Activated naive CD4-positive, alpha-beta T cell treated with anti-CD3 and anti-CD28 coated beads, Interleukin-2, amount 50 U/mL, for 16 hours (primary cell): Measurements from ENCODE around the gene POLR1B.
A peak's percentile ranks its signal among the peaks of the same experiment; 100 is the strongest.
"Not testable (repeated sequence)": the region's sequence is repeated elsewhere in the genome, so short reads cannot be mapped to it uniquely, and the experiment has no call there.

ENCODE experiments used
- DNase-seq: peaks from one replicate; pipeline ENCODE4 v3.0.0-alpha.2; 2020

POLR1B gene, protein sequence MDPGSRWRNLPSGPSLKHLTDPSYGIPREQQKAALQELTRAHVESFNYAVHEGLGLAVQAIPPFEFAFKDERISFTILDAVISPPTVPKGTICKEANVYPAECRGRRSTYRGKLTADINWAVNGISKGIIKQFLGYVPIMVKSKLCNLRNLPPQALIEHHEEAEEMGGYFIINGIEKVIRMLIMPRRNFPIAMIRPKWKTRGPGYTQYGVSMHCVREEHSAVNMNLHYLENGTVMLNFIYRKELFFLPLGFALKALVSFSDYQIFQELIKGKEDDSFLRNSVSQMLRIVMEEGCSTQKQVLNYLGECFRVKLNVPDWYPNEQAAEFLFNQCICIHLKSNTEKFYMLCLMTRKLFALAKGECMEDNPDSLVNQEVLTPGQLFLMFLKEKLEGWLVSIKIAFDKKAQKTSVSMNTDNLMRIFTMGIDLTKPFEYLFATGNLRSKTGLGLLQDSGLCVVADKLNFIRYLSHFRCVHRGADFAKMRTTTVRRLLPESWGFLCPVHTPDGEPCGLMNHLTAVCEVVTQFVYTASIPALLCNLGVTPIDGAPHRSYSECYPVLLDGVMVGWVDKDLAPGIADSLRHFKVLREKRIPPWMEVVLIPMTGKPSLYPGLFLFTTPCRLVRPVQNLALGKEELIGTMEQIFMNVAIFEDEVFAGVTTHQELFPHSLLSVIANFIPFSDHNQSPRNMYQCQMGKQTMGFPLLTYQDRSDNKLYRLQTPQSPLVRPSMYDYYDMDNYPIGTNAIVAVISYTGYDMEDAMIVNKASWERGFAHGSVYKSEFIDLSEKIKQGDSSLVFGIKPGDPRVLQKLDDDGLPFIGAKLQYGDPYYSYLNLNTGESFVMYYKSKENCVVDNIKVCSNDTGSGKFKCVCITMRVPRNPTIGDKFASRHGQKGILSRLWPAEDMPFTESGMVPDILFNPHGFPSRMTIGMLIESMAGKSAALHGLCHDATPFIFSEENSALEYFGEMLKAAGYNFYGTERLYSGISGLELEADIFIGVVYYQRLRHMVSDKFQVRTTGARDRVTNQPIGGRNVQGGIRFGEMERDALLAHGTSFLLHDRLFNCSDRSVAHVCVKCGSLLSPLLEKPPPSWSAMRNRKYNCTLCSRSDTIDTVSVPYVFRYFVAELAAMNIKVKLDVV

DNA sequence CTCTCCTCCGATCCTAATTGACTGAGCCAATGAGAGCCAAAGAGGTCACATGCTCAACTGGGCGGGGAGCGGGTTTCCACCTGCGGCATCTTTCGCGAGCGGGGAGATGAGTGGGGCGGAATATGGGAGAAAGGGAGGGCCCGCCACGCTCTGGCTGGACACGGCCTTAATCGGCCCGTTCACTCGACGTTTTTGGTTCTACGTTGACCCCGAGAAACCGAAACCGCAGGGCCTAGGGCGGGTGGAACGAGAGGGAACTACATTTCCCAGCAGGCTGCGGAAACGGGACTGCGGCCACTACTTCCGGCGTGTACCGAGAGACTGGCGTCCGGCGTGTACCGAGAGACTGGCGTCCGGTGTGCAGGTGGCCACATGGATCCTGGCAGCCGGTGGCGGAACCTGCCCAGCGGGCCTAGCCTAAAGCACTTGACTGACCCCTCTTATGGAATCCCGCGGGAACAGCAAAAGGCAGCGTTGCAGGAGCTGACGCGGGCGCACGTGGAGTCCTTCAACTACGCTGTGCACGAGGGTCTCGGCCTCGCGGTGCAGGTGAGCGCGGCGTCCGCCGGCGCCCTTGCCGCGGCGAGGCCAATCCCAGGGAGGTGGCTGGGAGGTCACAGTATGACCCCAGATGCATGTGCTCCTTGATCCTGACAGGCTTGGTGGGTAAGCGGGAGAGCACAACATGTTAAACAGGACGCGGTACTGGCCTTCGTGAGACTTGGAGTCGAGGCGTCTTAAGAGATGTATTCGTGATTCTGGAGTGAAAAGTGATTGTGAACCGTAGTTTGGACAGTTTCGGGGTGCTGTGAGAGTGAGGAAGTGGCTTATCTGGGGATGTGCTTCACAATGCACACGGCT is at the start of gene POLR1B:
Gene POLR1B, plus strand, starts transcription at position 343 of the 861 bp plus-strand sequence. Its CDS starts 30 bp downstream, at position 373.
- peak; percentile 79 for DNase-seq

DNA sequence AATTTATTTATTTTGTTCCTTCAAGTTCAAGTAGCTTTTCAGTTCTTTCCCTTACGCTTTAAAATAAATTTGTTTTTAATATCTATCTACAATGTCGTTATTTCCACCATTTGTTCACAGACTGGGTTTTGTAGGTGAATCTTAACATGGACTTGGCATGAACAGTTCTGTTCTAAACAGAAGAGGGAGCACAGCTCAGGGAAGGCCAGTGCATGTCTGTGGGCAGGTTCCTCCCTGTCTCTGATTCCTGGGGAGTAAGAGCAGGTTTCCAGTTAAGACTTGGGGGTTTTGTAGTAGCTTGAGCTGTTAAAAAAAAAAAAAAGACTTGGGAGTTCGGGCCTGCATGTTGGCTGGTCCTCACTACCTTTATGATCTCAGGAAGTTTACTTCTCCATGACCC is 49.2 kb upstream of the POLR1B start:
- no peak for DNase-seq

DNA sequence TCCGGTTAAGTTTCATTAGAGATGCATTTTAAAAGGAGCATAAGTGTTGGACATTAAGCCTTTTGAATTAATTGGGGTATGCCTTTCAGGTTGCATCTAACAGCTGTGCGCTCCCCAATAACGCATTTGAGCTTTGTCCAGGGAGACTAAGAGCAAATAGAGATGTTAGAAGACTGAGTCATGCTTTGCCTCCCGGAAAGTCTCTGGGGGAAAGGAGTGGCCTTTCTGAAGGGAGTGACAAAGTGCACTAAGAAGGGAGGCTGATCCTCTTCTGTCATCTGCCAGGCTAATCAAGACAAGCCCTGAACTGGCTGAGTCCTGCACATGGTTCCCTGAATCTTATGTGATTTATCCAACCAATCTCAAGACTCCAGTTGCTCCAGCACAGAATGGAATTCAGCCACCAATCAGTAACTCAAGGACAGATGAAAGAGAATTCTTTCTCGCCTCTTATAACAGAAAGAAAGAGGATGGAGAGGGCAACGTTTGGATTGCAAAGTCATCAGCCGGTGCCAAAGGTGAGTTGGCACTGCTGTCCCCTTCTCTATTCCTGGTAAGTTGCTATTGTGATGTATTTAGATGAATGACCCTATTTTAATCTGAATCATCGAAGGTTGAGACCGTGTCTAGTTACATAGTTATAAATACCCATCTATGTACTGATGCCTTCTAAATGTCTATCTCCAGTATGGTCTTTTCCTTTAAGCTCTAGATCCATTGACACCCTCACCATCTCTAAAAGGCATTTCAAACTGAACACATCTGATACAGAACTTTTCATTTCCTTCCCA is 48.2 kb upstream of the POLR1B start:
- no peak for DNase-seq

DNA sequence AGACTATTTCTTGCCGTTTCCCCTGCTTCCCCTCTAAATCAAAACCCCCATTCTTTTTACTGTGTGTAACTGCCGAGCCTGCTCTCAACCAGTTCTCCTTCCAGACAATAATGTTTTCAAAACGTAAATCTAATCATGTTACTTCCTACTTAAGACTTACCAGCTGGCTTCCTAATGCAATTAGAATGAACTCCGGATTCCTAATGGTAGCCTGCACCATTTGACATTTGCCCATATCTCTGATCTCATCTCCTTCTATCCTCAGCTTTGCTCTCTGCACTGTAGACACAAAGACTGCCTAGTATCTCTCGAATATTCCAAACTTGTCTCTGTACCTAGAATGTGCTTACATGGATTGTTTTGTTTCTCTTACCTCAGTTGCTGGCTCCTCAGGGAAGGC is 47.4 kb upstream of the POLR1B start:
- DNase-seq = no peak

DNA sequence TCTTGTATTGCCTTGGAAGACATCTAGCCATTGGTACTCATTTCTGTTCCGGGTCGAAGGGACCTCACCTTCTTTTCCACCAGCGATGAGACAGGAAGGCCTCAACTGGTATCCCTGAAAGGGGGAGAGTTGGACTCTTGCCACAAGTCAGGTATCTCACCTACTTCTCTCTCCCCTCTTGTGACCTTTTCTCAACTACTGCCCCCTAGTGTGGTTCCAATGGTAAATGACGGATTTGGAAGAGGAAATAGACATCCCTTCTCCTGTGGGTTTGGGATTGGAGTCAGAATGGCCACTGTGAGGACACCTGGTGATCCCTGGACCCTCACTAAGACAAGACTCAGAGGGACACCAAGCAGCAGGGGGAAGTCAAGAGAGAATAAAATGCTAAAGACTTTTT is 46.4 kb upstream of the POLR1B start:
- DNase-seq = not testable (repeated sequence)

DNA sequence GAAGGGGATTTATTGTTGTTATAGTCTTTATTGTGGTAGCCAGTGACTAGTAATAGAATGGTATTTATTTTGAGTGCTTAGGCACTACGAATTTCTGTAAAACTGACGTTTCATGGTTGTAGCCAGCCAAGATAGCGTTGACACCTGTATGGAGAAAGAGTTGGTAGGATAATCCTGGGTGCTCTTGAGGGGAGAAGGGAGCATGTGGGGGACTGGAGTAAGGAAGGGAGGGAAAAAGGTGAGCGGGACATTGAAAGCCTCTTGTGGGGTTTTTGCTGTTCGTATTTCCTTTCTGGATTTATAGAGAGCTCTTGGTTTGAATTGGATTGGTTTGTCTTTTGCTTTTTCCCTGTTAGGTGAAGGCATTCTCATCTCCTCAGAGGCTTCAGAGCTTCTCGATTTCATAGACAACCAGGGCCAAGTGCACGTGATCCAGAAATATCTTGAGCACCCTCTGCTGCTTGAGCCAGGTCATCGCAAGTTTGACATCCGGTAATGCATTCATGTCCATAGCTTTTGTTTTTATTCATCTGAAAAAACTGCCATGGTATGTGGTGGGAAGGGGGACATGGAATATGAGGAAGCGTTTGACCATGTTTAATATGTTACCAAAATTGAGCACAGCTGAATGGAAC is 41.3 kb upstream of the POLR1B start:
- peak; percentile 35 for DNase-seq

DNA sequence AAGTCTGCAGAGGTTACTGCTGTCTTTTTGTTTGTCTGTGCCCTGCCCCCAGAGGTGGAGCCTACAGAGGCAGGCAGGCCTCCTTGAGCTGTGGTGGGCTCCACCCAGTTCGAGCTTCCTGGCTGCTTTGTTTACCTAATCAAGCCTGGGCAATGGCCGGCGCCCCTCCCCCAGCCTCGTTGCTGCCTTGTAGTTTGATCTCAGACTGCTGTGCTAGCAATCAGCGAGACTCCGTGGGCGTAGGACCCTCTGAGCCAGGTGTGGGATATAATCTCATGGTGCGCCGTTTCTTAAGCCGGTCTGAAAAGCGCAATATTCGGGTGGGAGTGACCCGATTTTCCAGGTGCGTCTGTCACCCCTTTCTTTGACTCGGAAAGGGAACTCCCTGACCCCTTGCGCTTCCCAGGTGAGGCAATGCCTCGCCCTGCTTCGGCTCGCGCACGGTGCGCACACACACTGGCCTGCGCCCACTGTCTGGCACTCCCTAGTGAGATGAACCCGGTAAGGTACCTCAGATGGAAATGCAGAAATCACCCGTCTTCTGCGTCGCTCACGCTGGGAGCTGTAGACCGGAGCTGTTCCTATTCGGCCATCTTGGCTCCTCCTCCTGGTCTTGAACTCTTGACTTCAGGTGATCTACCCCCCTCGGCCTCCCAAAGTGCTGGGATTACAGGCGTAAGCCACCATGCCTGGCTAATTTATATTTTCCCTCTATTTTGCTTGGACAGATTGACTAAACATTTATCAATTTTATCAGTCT is 32.8 kb upstream of the POLR1B start:
- DNase-seq = not testable (repeated sequence)

DNA sequence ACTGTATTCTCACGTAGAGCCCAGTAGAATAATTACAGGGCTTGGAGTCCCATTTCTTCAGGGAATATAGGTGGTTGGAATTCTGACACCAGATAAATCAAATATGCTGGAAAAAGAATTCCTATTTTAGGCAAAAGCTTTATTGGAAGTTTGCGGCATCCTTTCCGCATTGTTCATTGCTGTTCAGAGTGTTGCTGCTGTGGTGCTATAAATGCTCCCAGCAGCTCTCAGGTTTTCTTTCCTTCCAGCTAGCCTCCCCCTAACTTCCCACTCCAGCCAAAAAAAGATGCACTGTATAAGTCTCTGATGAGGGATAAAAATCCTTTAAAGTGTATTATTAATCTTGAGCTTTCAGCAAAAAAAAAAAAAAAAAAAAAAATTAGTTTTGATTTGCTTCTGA is 25.5 kb upstream of the POLR1B start:
- no peak for DNase-seq

DNA sequence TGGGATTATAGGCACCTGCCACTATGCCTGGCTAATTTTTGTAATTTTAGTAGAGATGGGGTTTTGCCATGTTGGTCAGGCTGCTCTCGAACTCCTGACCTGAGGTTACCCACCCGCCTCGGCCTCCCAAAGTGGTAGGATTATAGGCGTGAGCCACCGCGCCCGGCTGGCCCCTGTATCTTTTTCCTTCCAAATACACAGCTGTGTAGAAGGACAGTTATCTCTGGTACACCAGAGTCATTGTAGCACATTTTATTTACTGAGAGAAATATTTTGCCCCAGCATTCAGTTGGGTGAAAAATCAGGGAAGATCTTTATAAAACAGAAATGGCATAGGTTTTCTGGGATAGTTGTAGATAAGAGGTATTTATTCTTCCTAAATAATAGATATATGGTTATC is 23.5 kb upstream of the POLR1B start:
- DNase-seq = no peak

DNA sequence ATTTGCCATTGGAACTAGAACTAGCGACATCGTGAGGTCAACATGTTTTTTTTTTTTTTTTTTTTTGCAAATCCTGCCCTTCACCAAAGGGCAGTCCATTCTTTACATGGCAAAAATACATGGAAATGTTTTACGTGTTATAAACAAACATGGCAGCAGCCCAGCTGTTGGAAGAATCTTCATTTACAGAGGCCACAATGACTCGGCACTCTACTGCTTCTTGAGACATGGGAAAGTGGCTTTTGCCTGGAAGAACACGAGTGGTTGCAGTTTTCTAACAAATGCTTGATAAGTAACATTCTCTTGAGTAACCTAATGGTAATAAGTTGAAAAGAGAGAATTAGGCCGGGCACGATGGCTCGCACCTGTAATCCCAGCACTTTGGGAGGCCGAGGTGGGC is 22.8 kb upstream of the POLR1B start:
- DNase-seq = no peak

DNA sequence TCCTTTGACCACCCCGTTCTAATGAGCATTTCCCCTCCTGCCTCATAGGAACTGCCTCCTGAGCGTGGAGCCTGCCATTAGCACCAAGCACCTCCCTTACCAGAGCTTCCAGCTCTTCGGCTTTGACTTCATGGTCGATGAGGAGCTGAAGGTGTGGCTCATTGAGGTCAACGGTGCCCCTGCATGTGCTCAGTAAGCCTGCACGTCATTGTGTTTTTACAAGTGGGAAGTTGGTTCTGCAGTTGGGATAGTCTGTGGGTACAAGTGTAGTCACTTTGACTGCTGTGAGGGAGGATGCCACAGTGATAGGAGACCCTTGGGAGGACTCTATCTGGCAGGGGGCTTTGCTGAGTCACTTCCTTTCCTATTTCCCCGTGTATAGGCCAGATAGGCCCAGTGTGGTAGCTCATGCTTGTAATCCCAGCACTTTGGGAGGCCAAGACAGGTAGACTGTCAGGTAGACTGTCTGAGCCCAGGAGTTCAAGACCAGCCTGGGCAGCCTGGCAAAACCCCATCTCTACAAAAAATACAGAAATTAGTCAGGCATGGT is 22.0 kb upstream of the POLR1B start:
- no peak for DNase-seq

DNA sequence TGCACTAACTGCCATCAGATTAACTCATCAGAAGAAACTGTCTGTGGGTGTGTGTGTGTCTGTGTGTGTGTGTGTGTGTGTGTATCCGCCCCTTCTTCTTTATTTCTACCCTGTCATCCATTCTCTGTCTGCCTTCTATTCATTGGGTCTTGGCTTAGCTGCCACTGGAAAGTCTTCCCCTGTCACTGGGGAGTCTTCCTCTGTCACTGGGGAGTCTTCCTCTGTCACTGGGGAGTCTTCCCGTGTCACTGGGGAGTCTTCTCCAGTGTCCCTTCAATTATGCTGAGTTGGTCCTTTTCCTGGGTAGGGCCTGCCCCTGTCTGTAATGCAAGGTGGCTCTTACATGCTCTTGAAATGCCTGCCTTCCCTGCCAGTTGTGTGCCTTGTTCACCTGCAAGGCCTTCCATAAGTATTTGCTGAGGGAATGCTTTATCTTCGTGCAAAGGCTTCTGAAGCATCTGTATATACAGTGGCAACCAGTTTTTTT is 18.9 kb upstream of the POLR1B start:
- DNase-seq = no peak

DNA sequence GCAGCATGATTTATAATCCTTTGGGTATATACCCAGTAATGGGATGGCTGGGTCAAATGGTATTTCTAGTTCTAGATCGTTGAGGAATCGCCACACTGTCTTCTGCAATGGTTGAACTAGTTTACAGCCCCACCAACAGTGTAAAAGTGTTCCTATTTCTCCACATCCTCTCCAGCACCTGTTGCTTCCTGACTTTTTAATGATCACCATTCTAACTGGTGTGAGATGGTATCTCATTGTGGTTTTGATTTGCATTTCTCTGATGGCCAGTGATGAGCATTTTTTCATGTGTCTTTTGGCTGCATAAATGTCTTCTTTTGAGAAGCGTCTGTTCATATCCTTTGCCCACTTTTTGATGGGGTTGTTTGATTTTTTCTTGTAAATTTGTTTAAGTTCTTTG is 18.0 kb upstream of the POLR1B start:
- DNase-seq = not testable (repeated sequence)

DNA sequence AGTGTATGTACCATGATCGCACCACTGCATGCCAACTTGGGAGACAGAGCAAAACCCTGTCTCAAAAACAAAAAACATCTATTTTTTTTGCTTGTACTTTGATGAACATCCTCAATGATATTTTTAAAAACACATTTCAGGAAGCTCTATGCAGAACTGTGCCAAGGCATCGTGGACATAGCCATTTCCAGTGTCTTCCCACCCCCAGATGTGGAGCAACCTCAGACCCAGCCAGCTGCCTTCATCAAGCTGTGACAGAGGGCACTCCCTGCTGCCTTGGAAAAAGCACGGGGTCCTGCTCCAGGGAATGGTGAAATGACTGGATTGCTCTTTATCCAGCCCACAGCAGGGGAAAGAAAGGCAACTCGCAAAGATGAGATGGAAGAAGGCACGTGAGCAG is 13.7 kb upstream of the POLR1B start:
- no peak for DNase-seq

DNA sequence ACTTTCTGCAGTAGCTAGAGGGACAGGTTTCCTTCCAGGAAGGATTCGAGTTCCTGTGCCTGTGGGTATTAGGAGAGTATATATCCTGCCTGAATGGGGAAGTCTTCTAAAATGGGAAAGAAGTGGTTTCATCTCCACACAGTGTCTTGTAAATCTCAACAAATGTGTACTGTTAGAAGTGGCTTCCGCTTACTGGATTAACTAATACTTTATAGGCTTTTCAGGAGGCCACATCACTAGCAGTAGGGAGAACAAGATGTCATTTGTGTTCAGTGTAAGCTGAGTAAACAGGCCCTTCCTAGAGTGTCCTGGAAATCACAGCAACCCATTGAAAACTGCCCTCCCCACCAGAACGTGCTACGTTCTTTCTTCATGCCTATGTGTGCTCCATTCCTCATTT is 12.5 kb upstream of the POLR1B start:
- DNase-seq = no peak

DNA sequence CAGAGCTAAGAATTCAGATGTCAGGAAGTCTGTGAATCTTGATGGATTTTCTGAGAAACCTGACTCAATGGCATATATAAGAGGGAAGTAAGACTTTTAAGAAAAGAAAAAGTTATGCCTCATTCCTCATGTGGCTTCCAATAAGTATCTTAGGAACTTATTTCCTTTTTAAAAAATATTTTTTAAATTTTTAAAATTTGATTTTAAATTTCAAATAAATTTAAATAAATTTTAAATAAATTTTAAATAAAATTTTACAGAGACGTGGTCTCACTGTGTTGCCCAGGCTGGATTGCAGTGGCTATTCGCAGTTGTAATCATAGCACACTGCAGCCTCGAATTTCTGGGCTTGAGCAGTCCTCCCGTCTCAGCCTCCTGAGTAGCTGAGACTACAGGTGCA is 11.5 kb upstream of the POLR1B start:
- no peak for DNase-seq

DNA sequence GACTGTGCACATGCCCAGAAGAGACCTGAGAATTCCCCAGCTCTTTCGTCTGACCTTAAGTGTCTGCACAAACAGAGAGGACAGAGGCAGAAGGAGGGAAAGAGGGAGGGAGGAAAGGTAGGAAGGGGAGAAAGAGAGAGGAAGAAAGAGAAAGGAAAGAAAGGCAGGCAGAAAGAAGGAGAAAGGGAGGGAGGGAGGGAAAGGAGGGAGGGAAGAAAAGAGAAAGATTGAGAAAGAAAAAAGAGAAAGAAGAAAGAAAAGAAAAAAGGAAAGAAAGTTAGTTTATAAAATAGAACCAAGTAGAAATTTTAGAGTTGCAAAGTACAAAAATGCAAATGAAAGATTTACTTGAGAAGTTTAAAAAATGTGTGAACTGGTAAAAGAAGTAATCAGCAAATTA is 7.4 kb upstream of the POLR1B start:
- no peak for DNase-seq

DNA sequence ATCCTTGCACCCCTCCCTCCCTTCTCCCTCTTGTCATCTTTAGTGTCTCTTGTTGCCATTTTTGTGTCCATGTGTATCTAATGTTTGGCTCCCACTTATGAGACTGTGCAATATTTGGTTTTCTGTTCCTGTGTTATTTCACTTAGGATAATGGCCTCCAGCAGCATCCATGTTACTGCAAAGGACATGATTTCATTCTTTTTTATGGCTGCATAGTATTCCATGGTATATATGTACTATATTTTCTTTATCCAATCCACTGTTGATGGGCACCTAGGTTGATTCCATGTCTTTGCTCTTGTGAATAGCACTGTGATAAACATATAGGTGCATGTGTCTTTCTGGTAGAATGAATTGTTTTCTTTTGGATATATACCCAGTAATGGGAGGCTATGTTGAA is 5.6 kb upstream of the POLR1B start:
- not testable (repeated sequence) for DNase-seq

DNA sequence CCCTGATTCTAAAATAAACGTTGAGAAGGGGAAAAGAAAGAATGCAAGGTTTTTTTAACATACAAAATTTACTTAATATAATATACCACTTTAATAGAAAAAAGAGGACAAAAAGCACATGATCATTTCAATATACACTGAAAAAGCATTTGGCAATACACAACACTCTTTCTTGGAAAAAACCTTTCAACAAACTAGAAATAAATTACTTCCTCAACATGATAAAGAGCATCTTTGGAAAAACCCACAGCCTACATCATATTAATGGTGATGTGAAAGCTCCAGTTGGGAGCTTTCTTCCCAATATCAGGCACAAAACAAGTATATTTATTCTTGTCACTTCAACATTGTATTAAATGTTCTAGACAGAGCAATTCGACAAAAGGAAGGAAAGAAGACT is 3.0 kb upstream of the POLR1B start:
- no peak for DNase-seq

DNA sequence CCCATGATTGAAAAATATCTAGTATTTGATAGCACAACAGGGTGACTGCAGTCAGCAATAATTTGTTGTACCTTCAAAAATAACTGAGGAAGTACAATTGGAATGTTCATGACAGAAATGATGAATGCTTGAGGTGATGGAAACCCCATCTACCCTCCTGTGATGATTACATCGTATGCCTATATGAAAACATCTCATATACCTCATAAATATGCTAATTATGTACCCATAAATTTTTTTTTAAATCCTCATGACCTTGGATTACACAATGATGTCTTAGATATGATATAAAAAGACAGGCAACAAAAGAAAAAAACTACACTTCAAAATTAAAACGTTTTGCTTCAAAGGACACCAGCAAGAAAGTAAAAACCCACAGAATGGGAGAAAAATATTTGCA is 1.4 kb upstream of the POLR1B start:
- DNase-seq = no peak
